ENCODE results near the gene TEX30.

GRCh38 chr13:102776271-102776670 is 2.7 kb upstream of the TEX30 start:
- TF ChIP-seq POLR2A (IDR thresholded peaks at IDR 0.05; ENCODE audit: low read length) = no peak
- no peak for TF ChIP-seq GATA1 (IDR thresholded peaks at IDR 0.05; ENCODE audit: low read depth, low read length)
